HL-60/S4 treated with retinoic acid at 250 ng/mL for 4 days and 3 days (cell line): ENCODE results near the gene SNAP25.

Experiments
- in situ Hi-C: fragments of 300-500 bp; cut with MboI; formaldehyde crosslinking; loops from 2 replicates; pipeline ENCODE4 v1.7.0; 2022; ENCODE audit warnings: low sequenced_read_pairs

SNAP25 gene

GRCh38 chr20:10300582-10301446 is 82.2 kb downstream of the SNAP25 start:
- in situ Hi-C loops = no loop called here

- in situ Hi-C loops = no loop called here
Observed at GRCh38 chr20:10303852-10304251, 85.2 kb downstream of the SNAP25 start.

- in situ Hi-C loops = no loop called here
Observed at GRCh38 chr20:10304471-10305046, 85.9 kb downstream of the SNAP25 start.

GRCh38 chr20:10306440-10307358 is 88.1 kb downstream of the SNAP25 start:
- in situ Hi-C loops = no loop called here

- in situ Hi-C loops = no loop called here
Observed at GRCh38 chr20:10307359-10307735, 88.7 kb downstream of the SNAP25 start.

- in situ Hi-C loops = no loop called here
Observed at GRCh38 chr20:10308652-10309051, 90.0 kb downstream of the SNAP25 start.

GRCh38 chr20:10309326-10309725 is 90.7 kb downstream of the SNAP25 start:
- in situ Hi-C loops = no loop called here

GRCh38 chr20:10312111-10312510 is 93.5 kb downstream of the SNAP25 start:
- in situ Hi-C loops = no loop called here

GRCh38 chr20:10313215-10313614 is 94.6 kb downstream of the SNAP25 start:
- in situ Hi-C loops = no loop called here

- in situ Hi-C loops = no loop called here
Observed at GRCh38 chr20:10313701-10314100, 95.1 kb downstream of the SNAP25 start.

GRCh38 chr20:10314198-10314597 is 95.6 kb downstream of the SNAP25 start:
- in situ Hi-C loops = no loop called here

- in situ Hi-C loops = no loop called here
Observed at GRCh38 chr20:10315138-10315537, 96.5 kb downstream of the SNAP25 start.

GRCh38 chr20:10316582-10316981 is 98.0 kb downstream of the SNAP25 start:
- in situ Hi-C loops = no loop called here

- in situ Hi-C loops = no loop called here
Observed at GRCh38 chr20:10318291-10319024, 99.8 kb downstream of the SNAP25 start.

- in situ Hi-C loops = no loop called here
Observed at GRCh38 chr20:10319855-10320254, 101.2 kb downstream of the SNAP25 start.

GRCh38 chr20:10321138-10321717 is 102.6 kb downstream of the SNAP25 start:
- in situ Hi-C loops = no loop called here

- in situ Hi-C loops = no loop called here
Observed at GRCh38 chr20:10322073-10323012, 103.7 kb downstream of the SNAP25 start.

- in situ Hi-C loops = no loop called here
Observed at GRCh38 chr20:10323729-10324128, 105.1 kb downstream of the SNAP25 start.

- in situ Hi-C loops = no loop called here
Observed at GRCh38 chr20:10324198-10324847, 105.7 kb downstream of the SNAP25 start.
